Neuronal stem cell (in vitro differentiated cells): ENCODE measurements around the gene INPP5B.
"Not testable (repeated sequence)": the region's sequence is repeated elsewhere in the genome, so short reads cannot be mapped to it uniquely, and the experiment has no call there.

Experiments used
- DNase-seq: peaks from one replicate; pipeline ENCODE4 v3.0.0-alpha.2; 2013; ENCODE audit warnings: low spot score
- H2AFZ ChIP-seq: one replicate; pipeline ENCODE4 v1.6.1; 2013; ENCODE audit warnings: mild to moderate bottlenecking, low read length, inconsistent platforms
- H2AK5ac ChIP-seq: 2 replicates; pipeline ENCODE4 v1.6.1; 2013; ENCODE audit warnings: low read depth, mild to moderate bottlenecking, inconsistent platforms, low read length, moderate library complexity, mixed read lengths
- H2BK120ac ChIP-seq: 2 replicates; pipeline ENCODE4 v1.6.1; 2013; ENCODE audit warnings: low read depth, mild to moderate bottlenecking, inconsistent platforms, low read length, moderate library complexity, mixed read lengths
- H2BK12ac ChIP-seq: one replicate; pipeline ENCODE4 v1.6.1; 2013; ENCODE audit warnings: low read length, inconsistent platforms
- H2BK15ac ChIP-seq: 2 replicates; pipeline ENCODE4 v1.6.1; 2013; ENCODE audit warnings: mild to moderate bottlenecking, low read length, inconsistent platforms, mixed read lengths
- H2BK5ac ChIP-seq: one replicate; pipeline ENCODE4 v1.6.1; 2013; ENCODE audit warnings: inconsistent platforms, mild to moderate bottlenecking, low read length, moderate library complexity
- H3K14ac ChIP-seq: one replicate; pipeline ENCODE4 v1.6.1; 2013; ENCODE audit warnings: low read length, inconsistent platforms
- H3K18ac ChIP-seq: 2 replicates; pipeline ENCODE4 v1.6.1; 2013; ENCODE audit warnings: low read length, inconsistent platforms
- H3K23ac ChIP-seq: 2 replicates; pipeline ENCODE4 v1.6.1; 2013; ENCODE audit warnings: low read depth, mild to moderate bottlenecking, mixed read lengths, low read length, inconsistent platforms; ENCODE audit not compliant: poor library complexity
- H3K27ac ChIP-seq: replicated peaks from 3 replicates; pipeline ENCODE4 v1.5.1; 2013; ENCODE audit warnings: low read length, inconsistent platforms
- H3K27me3 ChIP-seq, 3 experiments: 2 replicates each; pipeline ENCODE4 v1.6.1; 2013; ENCODE audit warnings: low read length in 3 of 3, mild to moderate bottlenecking in 2 of 3, inconsistent platforms in 1 of 3, low read depth in 1 of 3, mixed read lengths in 1 of 3, moderate library complexity in 1 of 3; ENCODE audit not compliant: control insufficient read depth in 3 of 3, insufficient read depth in 3 of 3
- H3K36me3 ChIP-seq, 2 donors: replicated peaks in 1 of 2; 2 replicates each; pipeline ENCODE4 v1.6.1; 2013; ENCODE audit warnings: low read length in 2 of 2; ENCODE audit not compliant: control insufficient read depth in 2 of 2, insufficient read depth in 2 of 2
- H3K4ac ChIP-seq: 2 replicates; pipeline ENCODE4 v1.6.1; 2013; ENCODE audit warnings: inconsistent platforms, mild to moderate bottlenecking, low read length, moderate library complexity
- H3K4me1 ChIP-seq, 2 donors: 1 replicate in 1 of 2; 2 replicates in 1 of 2; pipeline ENCODE4 v1.6.1; 2013; ENCODE audit warnings: low read length in 2 of 2, low read depth in 1 of 2; ENCODE audit not compliant: control insufficient read depth in 2 of 2, insufficient read depth in 1 of 2
- H3K4me2 ChIP-seq: one replicate; pipeline ENCODE4 v1.6.1; 2013; ENCODE audit warnings: mild to moderate bottlenecking, low read length, inconsistent platforms; ENCODE audit not compliant: insufficient read depth, poor library complexity, severe bottlenecking
- H3K4me3 ChIP-seq, 2 donors: 2 replicates each; pipeline ENCODE4 v1.5.1; 2013; ENCODE audit warnings: low read length in 2 of 2, mild to moderate bottlenecking in 2 of 2, inconsistent platforms in 1 of 2, moderate library complexity in 1 of 2
- H3K79me1 ChIP-seq: one replicate; pipeline ENCODE4 v1.6.1; 2013; ENCODE audit warnings: low read depth, mild to moderate bottlenecking, inconsistent platforms, low read length, moderate library complexity
- H3K9ac ChIP-seq: one replicate; pipeline ENCODE4 v1.6.1; 2013; ENCODE audit warnings: mild to moderate bottlenecking, low read depth, low read length, inconsistent platforms; ENCODE audit not compliant: poor library complexity
- H3K9me3 ChIP-seq, 2 donors: replicated peaks in 1 of 2; 2 replicates each; pipeline versions ENCODE3 to v1.6.1; 2013; ENCODE audit warnings: low read length in 2 of 2, mild to moderate bottlenecking in 2 of 2, inconsistent platforms in 1 of 2, low read depth in 1 of 2, mixed read lengths in 1 of 2, moderate library complexity in 1 of 2; ENCODE audit not compliant: control insufficient read depth in 2 of 2, insufficient read depth in 1 of 2
- H4K8ac ChIP-seq: one replicate; pipeline ENCODE4 v1.6.1; 2013; ENCODE audit warnings: low read depth, mild to moderate bottlenecking, inconsistent platforms, low read length, moderate library complexity
- H4K91ac ChIP-seq: one replicate; pipeline ENCODE4 v1.6.1; 2013; ENCODE audit warnings: low read length, low read depth, mild to moderate bottlenecking, inconsistent platforms; ENCODE audit not compliant: poor library complexity
- WGBS, 2 donors: extraction: QIAGEN DNeasy Blood & Tissue Kit; methylation state at CpG; one replicate each; pipeline ENCODE4 v1.1.7; 2013; ENCODE audit warnings: missing lambda C conversion rate in 2 of 2, mixed read lengths in 1 of 2; ENCODE audit not compliant: insufficient read length in 2 of 2, insufficient replicate concordance in 1 of 2; ENCODE audit errors: extremely low coverage in 2 of 2; 5-methylcytosine and 5-hydroxymethylcytosine counted together

INPP5B gene

GRCh38 chr1:37901893-37902225, 45.0 kb downstream of the INPP5B start:
- WGBS, 2 donors, result no CpG with 5 or more reads among the region's 6 CpGs
- no peak overlapping the region for H3K27ac ChIP-seq
- H3K4ac ChIP-seq, result no peak overlapping the region
- no peak overlapping the region for H2AFZ ChIP-seq
- no peak overlapping the region for H3K14ac ChIP-seq
- H2BK12ac ChIP-seq, result no peak overlapping the region
- H2BK5ac ChIP-seq, result no peak overlapping the region
- DNase-seq, result no peak
- no peak overlapping the region for H3K4me3 ChIP-seq
- no peak overlapping the region for H2BK120ac ChIP-seq
- H3K4me2 ChIP-seq, result no peak overlapping the region
- H3K36me3 ChIP-seq, result peaks cover 0 to 4% of the 10 kb centered on the region in 2 donors
- no peak overlapping the region for H3K9ac ChIP-seq
- no peak overlapping the region for H3K23ac ChIP-seq
- no peak overlapping the region for H3K18ac ChIP-seq
- no peak overlapping the region for H2AK5ac ChIP-seq
- H2BK15ac ChIP-seq, result no peak overlapping the region
- no peaks in the 10 kb centered on the region for H3K79me1 ChIP-seq
- H3K27me3 ChIP-seq, result no peaks in the 10 kb centered on the region
- H4K91ac ChIP-seq, result no peak overlapping the region
- no peak overlapping the region for H4K8ac ChIP-seq
- no peaks in the 10 kb centered on the region for H3K4me1 ChIP-seq
- H3K9me3 ChIP-seq, result peaks cover 0 to 15% of the 10 kb centered on the region in 2 donors

- Histone ChIP-seq H2AK5ac (no peak overlapping the region), H3K4me3 (no peak overlapping the region), H3K36me3 (peaks cover 0 to 4% of the 10 kb centered on the region in 2 donors), H2BK5ac (no peak overlapping the region), H3K27ac (no peak overlapping the region), H4K91ac (no peak overlapping the region), H3K18ac (no peak overlapping the region), H3K9ac (no peak overlapping the region), H2BK12ac (no peak overlapping the region), H4K8ac (no peak overlapping the region), H3K14ac (no peak overlapping the region), H3K23ac (no peak overlapping the region), H2BK15ac (no peak overlapping the region), H2BK120ac (no peak overlapping the region), H3K4ac (no peak overlapping the region), H3K27me3 (no peaks in the 10 kb centered on the region), H3K4me2 (no peak overlapping the region), H2AFZ (no peak overlapping the region), H3K4me1 (no peaks in the 10 kb centered on the region), H3K9me3 (peaks cover 0 to 15% of the 10 kb centered on the region in 2 donors), H3K79me1 (no peaks in the 10 kb centered on the region)
- no CpG with 5 or more reads among the region's 8 CpGs for WGBS, 2 donors
- DNase-seq, result no peak
Observed at GRCh38 chr1:37901191-37901892, 45.5 kb downstream of the INPP5B start.

- not testable (repeated sequence) for H3K4me3 ChIP-seq, H2BK120ac ChIP-seq, H4K91ac ChIP-seq, H2BK12ac ChIP-seq, H3K4ac ChIP-seq, H3K23ac ChIP-seq, H3K36me3 ChIP-seq, H3K27ac ChIP-seq, H2BK15ac ChIP-seq, H2BK5ac ChIP-seq, H3K14ac ChIP-seq, H2AFZ ChIP-seq, DNase-seq, H3K4me2 ChIP-seq, H3K4me1 ChIP-seq, H3K79me1 ChIP-seq, H3K9me3 ChIP-seq, H2AK5ac ChIP-seq, H3K18ac ChIP-seq, H3K27me3 ChIP-seq, H4K8ac ChIP-seq, H3K9ac ChIP-seq
- WGBS, 2 donors, result no CpG with 5 or more reads among the region's 3 CpGs
Observed at GRCh38 chr1:37897563-37897962, 49.3 kb downstream of the INPP5B start.

- H3K23ac ChIP-seq, result no peak overlapping the region
- no peaks in the 10 kb centered on the region for H3K4me1 ChIP-seq
- no peak overlapping the region for H2BK120ac ChIP-seq
- no peak overlapping the region for H3K4ac ChIP-seq
- no peaks in the 10 kb centered on the region for H3K27me3 ChIP-seq
- no peak overlapping the region for H3K4me2 ChIP-seq
- H3K27ac ChIP-seq, result no peak overlapping the region
- no peak overlapping the region for H2AK5ac ChIP-seq
- H4K8ac ChIP-seq, result no peak overlapping the region
- H2BK15ac ChIP-seq, result no peak overlapping the region
- H3K9ac ChIP-seq, result no peak overlapping the region
- no peak overlapping the region for H2AFZ ChIP-seq
- H3K14ac ChIP-seq, result no peak overlapping the region
- no peaks in the 10 kb centered on the region for H3K79me1 ChIP-seq
- H3K4me3 ChIP-seq, result no peak overlapping the region
- H2BK5ac ChIP-seq, result no peak overlapping the region
- H3K9me3 ChIP-seq, result peaks cover 0 to 2% of the 10 kb centered on the region in 2 donors
- DNase-seq, result no peak
- H3K18ac ChIP-seq, result no peak overlapping the region
- H2BK12ac ChIP-seq, result no peak overlapping the region
- no CpG with 5 or more reads among the region's 2 CpGs for WGBS, 2 donors
- H4K91ac ChIP-seq, result no peak overlapping the region
- peaks cover 5 to 20% of the 10 kb centered on the region in 2 donors for H3K36me3 ChIP-seq
Observed at GRCh38 chr1:37893673-37894072, 53.2 kb downstream of the INPP5B start.
